ENCODE results near the gene NFKBIB. TPM values are rescaled to one million over a fixed set of nuclear protein-coding genes. Genes with fewer than 3 reads are reported as not detected.

The NFKBIB gene
- total and polyA plus RNA-seq, 2 of the 8 experiments (the other 6 are each of a cell fraction or from before 2014, with no cell fraction given) = 37.3 to 44.1 TPM

GRCh38 chr19:38877781-38878574, 21.8 kb upstream of the NFKBIB start, which contains the start of gene RINL:
Gene RINL (minus strand): TSS chr19:38878275. CDS start chr19:38876742, 1,533 bp downstream.
- Histone ChIP-seq H3K36me3 (ENCODE audit: control insufficient read depth in 2 of 4, insufficient read depth in 4 of 4, low read length in 3 of 4) (no peaks in the 10 kb centered on the region), H2AFZ (ENCODE audit: low read length) (no peak within 1 kb of the TSS), H3K23me2 (ENCODE audit: low read depth, low read length) (no peaks in the 10 kb centered on the region), H3K9ac (replicated peaks in 1 of 4; ENCODE audit: extremely low read depth in 1 of 4, low read depth in 3 of 4, low read length in 3 of 4) (peak within 1 kb of the TSS in 1 of 4 experiments; percentile 40; a peak in 1 of 7 replicates), H3K18ac (ENCODE audit: extremely low read depth, low read length) (peak within 1 kb of the TSS; percentile 66; the same call in 1 of the 2 replicates), H4K91ac (replicated peaks; ENCODE audit: insufficient read length, low read length) (peak within 1 kb of the TSS; percentile 12), H4K8ac (ENCODE audit: extremely low read depth, insufficient read depth, low read length) (peak within 1 kb of the TSS; percentile 72), H3K4me1 (replicated peaks in 1 of 4; ENCODE audit: control insufficient read depth in 3 of 4, insufficient read depth in 4 of 4, low read length in 3 of 4) (peaks cover 0 to 8% (median 3%) of the 10 kb centered on the region in 4 experiments; a peak in 6 of 7 replicates), H3K4me3 (ENCODE audit: extremely low read depth in 1 of 4, insufficient read depth in 2 of 4, low read depth in 3 of 4, low read length in 4 of 4) (no peak within 1 kb of the TSS), H3K14ac (ENCODE audit: insufficient read length) (no peak within 1 kb of the TSS), H4K5ac (ENCODE audit: insufficient read length, low read depth, low read length) (peak within 1 kb of the TSS; percentile 31), H3K79me2 (ENCODE audit: control insufficient read depth in 1 of 2, insufficient read depth in 2 of 2, low read length in 2 of 2) (no peaks in the 10 kb centered on the region), H2AK5ac (ENCODE audit: low read depth, low read length) (peak within 1 kb of the TSS; percentile 53; the same call in 1 of the 2 replicates), H3K4ac (replicated peaks; ENCODE audit: insufficient read length, low read depth, low read length) (no peak within 1 kb of the TSS), H4K20me1 (replicated peaks in 1 of 2; ENCODE audit: control insufficient read depth in 1 of 2, insufficient read depth in 2 of 2, low read length in 2 of 2) (no peaks in the 10 kb centered on the region), H3K4me2 (ENCODE audit: insufficient read depth in 1 of 2, low read depth in 2 of 2, low read length in 2 of 2) (peak within 1 kb of the TSS in 1 of 2 experiments; percentile 40; a peak in 2 of 4 replicates), H2BK20ac (ENCODE audit: low read length) (peak within 1 kb of the TSS; percentile 61; the same call in 1 of the 2 replicates), H2BK12ac (ENCODE audit: low read depth, low read length) (peak within 1 kb of the TSS; percentile 77; the same call in 1 of the 2 replicates), H3K9me3 (ENCODE audit: insufficient read depth in 2 of 2, low read depth in 1 of 2, low read length in 1 of 2) (no peaks in the 10 kb centered on the region), H2BK5ac (ENCODE audit: low read depth, low read length) (peak within 1 kb of the TSS; percentile 55; the same call in 1 of the 2 replicates), H2BK15ac (ENCODE audit: low read length) (no peak within 1 kb of the TSS), H3K56ac (replicated peaks; ENCODE audit: insufficient read length, low read depth, low read length) (no peak within 1 kb of the TSS), H3K27ac (ENCODE audit: low read depth, low read length) (no peak within 1 kb of the TSS), H3K79me1 (ENCODE audit: low read depth, low read length) (no peaks in the 10 kb centered on the region), H3K23ac (ENCODE audit: insufficient read length) (no peak within 1 kb of the TSS), H2BK120ac (replicated peaks; ENCODE audit: low read depth, low read length) (no peak within 1 kb of the TSS), H3K27me3 (replicated peaks in 1 of 4; ENCODE audit: control insufficient read depth in 3 of 4, extremely low read depth in 1 of 4, insufficient read depth in 3 of 4, low read length in 3 of 4) (no peaks in the 10 kb centered on the region)
- ChIA-PET POLR2A (ENCODE audit: partially characterized antibody) (interaction anchor here (0.7 to 6.1 kb wide), 10 partner anchors 9 to 49 kb away, joined by 3 to 35 read pairs (median 4); no protein-coding TSS in a partner anchor), CTCF (ENCODE audit: partially characterized antibody) (interaction anchor here (1.0 to 7.0 kb wide), 2 partner anchors 10 to 159 kb away, joined by 3 to 97 read pairs; no protein-coding TSS in a partner anchor)
- WGBS, 2 experiments (ENCODE audit: extremely low coverage in 1 of 2, insufficient coverage in 1 of 2, insufficient read length in 1 of 2, insufficient replicate concordance in 2 of 2, low coverage in 1 of 2, low lambda C conversion rate in 2 of 2, missing lambda C conversion rate in 1 of 2) = 83% methylated on average over 8 of the region's 11 CpGs; no CpG with 5 or more reads in 1 of the 2 experiments
- FAIRE-seq (no peak), DNase-seq (ENCODE audit: low read depth in 1 of 2, low spot score in 2 of 2) (no peak)
- TF ChIP-seq SP2 (IDR thresholded peaks at IDR 0.05; ENCODE audit: low read length) (no peak), JUND (IDR thresholded peaks at IDR 0.05; ENCODE audit: low read length) (no peak), ASH2L (IDR thresholded peaks at IDR 0.05; ENCODE audit: low read length) (no peak), SRF (IDR thresholded peaks at IDR 0.05; ENCODE audit: low read depth, low read length) (no peak), CTBP2 (IDR thresholded peaks at IDR 0.05; ENCODE audit: borderline replicate concordance, insufficient read depth, insufficient read length, low read length) (no peak), BRCA1 (IDR thresholded peaks at IDR 0.05; ENCODE audit: low read depth, low read length) (no peak), KDM1A (IDR thresholded peaks at IDR 0.05; ENCODE audit: borderline replicate concordance, low read length) (no peak), JUN (IDR thresholded peaks at IDR 0.05; ENCODE audit: low read depth, low read length) (no peak), CBX8 (IDR thresholded peaks at IDR 0.05; ENCODE audit: borderline replicate concordance, low read depth, low read length) (no peak), RAD21 (IDR thresholded peaks at IDR 0.05 in 1 of 2, conservative IDR thresholded peaks at IDR 0.05 in 1 of 2; ENCODE audit: low read depth in 2 of 2, low read length in 2 of 2) (no peak)

All from H1 (cell line).